Measurements from ENCODE around the gene LYZ. TPM values are rescaled to one million over a fixed set of nuclear protein-coding genes. Genes with fewer than 3 reads are reported as not detected.

LYZ gene
- total RNA-seq, 1 donor from 2014 or later = under 0.01 TPM

DNA sequence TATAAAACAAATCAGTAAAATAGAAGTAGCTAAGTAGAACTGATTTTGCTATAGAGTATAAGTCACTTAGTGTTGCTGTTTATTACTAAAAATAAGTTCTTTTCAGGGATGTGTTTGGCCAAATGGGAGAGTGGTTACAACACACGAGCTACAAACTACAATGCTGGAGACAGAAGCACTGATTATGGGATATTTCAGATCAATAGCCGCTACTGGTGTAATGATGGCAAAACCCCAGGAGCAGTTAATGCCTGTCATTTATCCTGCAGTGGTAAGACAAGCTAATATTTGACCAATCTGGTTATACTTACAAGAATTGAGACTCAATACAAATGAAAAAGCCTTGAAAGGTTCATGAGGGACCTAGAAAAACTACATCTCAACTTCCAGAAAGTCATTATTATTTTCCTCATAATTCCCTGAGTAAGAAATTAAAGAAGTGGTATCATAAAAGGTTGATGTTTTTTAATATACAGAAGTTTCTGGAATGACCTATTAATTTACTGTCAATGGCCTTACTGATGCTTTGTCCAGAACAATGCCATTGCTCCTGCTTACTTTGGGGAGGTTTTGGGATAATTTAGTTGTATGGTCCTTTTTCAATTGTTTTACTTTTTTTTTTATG, 1.9 kb downstream of the LYZ start:
- FAIRE-seq (no peak), DNase-seq (ENCODE audit: low read depth) (no peak)
- no peak for TF ChIP-seq CTCF (IDR thresholded peaks at IDR 0.05; ENCODE audit: insufficient read depth, low read length, severe bottlenecking)
- H3K36me3 ChIP-seq (ENCODE audit: control insufficient read depth, insufficient read depth, low read length) = no peaks in the 10 kb centered on the region
- H3K4me3 ChIP-seq (ENCODE audit: low read depth, low read length) = no peak overlapping the region
- no peaks in the 10 kb centered on the region for H3K27me3 ChIP-seq (ENCODE audit: control insufficient read depth, insufficient read depth, low read length)

DNA sequence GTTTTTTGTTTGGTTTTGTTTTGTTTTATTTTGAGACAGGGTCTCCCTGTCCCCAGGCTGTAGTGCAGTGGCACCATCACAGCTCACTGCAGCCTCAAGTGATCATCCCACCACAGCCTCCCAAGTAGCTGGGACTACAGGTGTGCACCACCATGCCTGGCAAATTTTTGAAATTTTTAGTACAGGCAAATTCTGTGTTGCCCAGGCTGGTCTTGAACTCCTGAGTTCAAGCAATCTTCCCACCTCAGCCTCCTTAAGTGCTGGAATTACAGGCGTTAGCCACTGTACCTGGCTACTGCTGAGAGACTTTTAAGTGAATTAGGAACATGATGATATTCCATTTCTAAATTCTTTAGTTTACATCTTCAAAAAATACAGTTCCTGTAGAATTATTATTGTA, 2.6 kb downstream of the LYZ start:
- H3K36me3 ChIP-seq (ENCODE audit: control insufficient read depth, insufficient read depth, low read length) = no peaks in the 10 kb centered on the region
- H3K4me3 ChIP-seq (ENCODE audit: low read depth, low read length) = no peak overlapping the region
- TF ChIP-seq CTCF (IDR thresholded peaks at IDR 0.05; ENCODE audit: insufficient read depth, low read length, severe bottlenecking) = no peak
- no peak for DNase-seq (ENCODE audit: low read depth)
- no peaks in the 10 kb centered on the region for H3K27me3 ChIP-seq (ENCODE audit: control insufficient read depth, insufficient read depth, low read length)
- no peak for FAIRE-seq

GRCh38 chr12:69351462-69352236, 3.5 kb downstream of the LYZ start:
- Histone ChIP-seq H3K4me3 (ENCODE audit: low read depth, low read length) (no peak overlapping the region), H3K27me3 (ENCODE audit: control insufficient read depth, insufficient read depth, low read length) (no peaks in the 10 kb centered on the region), H3K36me3 (ENCODE audit: control insufficient read depth, insufficient read depth, low read length) (no peaks in the 10 kb centered on the region)
- DNase-seq (ENCODE audit: low read depth) (no peak), FAIRE-seq (no peak)
- no peak for TF ChIP-seq CTCF (IDR thresholded peaks at IDR 0.05; ENCODE audit: insufficient read depth, low read length, severe bottlenecking)

DNA sequence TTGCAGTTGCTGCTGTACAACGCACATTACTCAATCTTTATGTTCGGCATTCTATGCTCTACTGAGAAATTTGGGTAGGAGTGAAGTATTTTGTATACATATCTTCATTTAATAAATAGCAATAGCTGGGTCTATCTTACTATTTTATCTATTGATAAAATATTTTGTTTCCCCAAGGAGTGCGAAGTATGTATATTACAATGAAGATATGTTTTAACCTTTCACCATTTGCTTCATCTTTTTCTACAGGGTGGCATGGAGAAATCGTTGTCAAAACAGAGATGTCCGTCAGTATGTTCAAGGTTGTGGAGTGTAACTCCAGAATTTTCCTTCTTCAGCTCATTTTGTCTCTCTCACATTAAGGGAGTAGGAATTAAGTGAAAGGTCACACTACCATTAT, 4.7 kb downstream of the LYZ start:
- DNase-seq (ENCODE audit: low read depth) = no peak
- TF ChIP-seq CTCF (IDR thresholded peaks at IDR 0.05; ENCODE audit: insufficient read depth, low read length, severe bottlenecking) = no peak
- Histone ChIP-seq H3K27me3 (ENCODE audit: control insufficient read depth, insufficient read depth, low read length) (no peaks in the 10 kb centered on the region), H3K36me3 (ENCODE audit: control insufficient read depth, insufficient read depth, low read length) (no peaks in the 10 kb centered on the region), H3K4me3 (ENCODE audit: low read depth, low read length) (no peak overlapping the region)
- FAIRE-seq = no peak

DNA sequence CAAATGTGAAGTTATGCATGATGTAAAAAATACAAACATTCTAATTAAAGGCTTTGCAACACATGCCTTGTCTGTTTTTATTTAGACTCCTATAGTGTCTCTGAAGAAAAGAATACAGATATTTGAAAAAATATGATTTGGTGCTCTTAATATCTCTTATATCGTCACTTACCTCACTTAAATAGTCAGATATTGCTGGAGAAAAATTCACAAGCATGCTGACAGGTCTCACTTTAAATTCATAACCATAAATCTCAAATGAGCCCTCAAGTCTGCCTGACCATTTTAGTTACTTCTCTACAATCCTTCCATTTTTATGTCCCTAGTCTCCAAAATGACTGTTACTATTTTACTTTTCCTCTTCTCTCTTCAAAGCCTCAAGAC, 6.0 kb downstream of the LYZ start:
- TF ChIP-seq CTCF (IDR thresholded peaks at IDR 0.05; ENCODE audit: insufficient read depth, low read length, severe bottlenecking) = no peak

More for the DNA sequence above, 6.0 kb downstream of the LYZ start:
- H3K36me3 ChIP-seq (ENCODE audit: control insufficient read depth, insufficient read depth, low read length) = no peaks in the 10 kb centered on the region
- H3K27me3 ChIP-seq (ENCODE audit: control insufficient read depth, insufficient read depth, low read length) = no peaks in the 10 kb centered on the region
- H3K4me3 ChIP-seq (ENCODE audit: low read depth, low read length) = no peak overlapping the region
- FAIRE-seq = no peak
- DNase-seq (ENCODE audit: low read depth) = no peak

Measured in bronchial epithelial cell (primary cell).